GM12891 (cell line): ENCODE measurements around the gene GCKR.

Experiments
- PAX5 ChIP-seq: IDR thresholded peaks from 2 replicates; pipeline ENCODE4 v1.6.1; 2011; ENCODE audit warnings: low read length, moderate library complexity, mild to moderate bottlenecking; ENCODE audit not compliant: insufficient read depth, severe bottlenecking
- POLR2A ChIP-seq: IDR thresholded peaks from 2 replicates; pipeline ENCODE4 v1.6.1; 2011; ENCODE audit warnings: low read depth, low read length, control low read depth
- POLR2AphosphoS5 ChIP-seq: IDR thresholded peaks from 2 replicates; pipeline ENCODE4 v1.6.1; 2011; ENCODE audit warnings: low read depth, low read length, control low read depth
- POU2F2 ChIP-seq: IDR thresholded peaks from 2 replicates; pipeline ENCODE4 v1.6.1; 2011; ENCODE audit warnings: low read depth, mild to moderate bottlenecking, control low read depth, low read length, moderate library complexity
- SPI1 ChIP-seq: IDR thresholded peaks from 2 replicates; pipeline ENCODE4 v1.6.1; 2011; ENCODE audit warnings: low read depth, low read length, control low read depth
- TAF1 ChIP-seq: IDR thresholded peaks from 2 replicates; pipeline ENCODE4 v1.6.1; 2011; ENCODE audit warnings: low read depth, low read length, control low read depth

GRCh38 chr2:27448381-27448780, 48.3 kb upstream of the GCKR start:
- no peak for TF ChIP-seq POLR2A
- no peak for TF ChIP-seq POLR2AphosphoS5
- no peak for TF ChIP-seq POU2F2
- no peak for TF ChIP-seq TAF1
- TF ChIP-seq PAX5 = no peak
- no peak for TF ChIP-seq SPI1
